Measurements from ENCODE around the gene ZP4.
"Not testable (repeated sequence)": the region's sequence is repeated elsewhere in the genome, so short reads cannot be mapped to it uniquely, and the experiment has no call there.

The ZP4 gene

DNA sequence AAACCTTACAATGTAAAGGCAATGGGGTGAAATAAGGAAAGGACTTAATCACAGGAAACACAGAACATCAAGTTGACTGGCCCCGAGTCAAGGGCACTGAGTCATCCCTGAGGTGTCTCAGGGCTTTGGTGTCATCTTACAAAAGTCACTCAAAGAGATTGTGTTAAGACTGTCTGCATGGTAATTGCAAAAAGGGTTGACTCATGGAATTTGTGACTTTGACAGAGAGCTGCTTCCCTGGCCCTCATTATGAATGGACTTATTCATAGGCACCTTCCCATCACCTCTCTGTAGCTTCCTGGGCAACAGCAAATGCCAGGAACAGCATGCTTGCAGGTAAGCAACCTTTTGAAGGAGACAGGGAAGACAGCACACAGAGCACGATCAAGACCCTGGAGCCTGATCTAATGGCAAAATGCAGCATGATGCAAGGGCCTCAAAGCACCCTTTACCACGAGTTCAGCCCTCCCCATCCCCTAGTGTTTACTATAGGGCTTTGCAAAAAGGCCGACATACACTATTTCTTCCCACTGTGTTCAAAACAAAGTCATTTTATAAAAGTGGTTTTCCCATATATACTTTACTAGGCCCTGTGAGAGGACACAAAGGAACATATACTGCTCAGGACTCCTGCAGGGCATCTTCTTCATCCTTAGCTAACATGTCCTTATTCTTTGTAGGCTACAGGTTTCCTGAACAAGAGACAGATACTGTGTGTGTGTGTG, 17.1 kb downstream of the ZP4 start:
- DNase-seq: no peak

DNA sequence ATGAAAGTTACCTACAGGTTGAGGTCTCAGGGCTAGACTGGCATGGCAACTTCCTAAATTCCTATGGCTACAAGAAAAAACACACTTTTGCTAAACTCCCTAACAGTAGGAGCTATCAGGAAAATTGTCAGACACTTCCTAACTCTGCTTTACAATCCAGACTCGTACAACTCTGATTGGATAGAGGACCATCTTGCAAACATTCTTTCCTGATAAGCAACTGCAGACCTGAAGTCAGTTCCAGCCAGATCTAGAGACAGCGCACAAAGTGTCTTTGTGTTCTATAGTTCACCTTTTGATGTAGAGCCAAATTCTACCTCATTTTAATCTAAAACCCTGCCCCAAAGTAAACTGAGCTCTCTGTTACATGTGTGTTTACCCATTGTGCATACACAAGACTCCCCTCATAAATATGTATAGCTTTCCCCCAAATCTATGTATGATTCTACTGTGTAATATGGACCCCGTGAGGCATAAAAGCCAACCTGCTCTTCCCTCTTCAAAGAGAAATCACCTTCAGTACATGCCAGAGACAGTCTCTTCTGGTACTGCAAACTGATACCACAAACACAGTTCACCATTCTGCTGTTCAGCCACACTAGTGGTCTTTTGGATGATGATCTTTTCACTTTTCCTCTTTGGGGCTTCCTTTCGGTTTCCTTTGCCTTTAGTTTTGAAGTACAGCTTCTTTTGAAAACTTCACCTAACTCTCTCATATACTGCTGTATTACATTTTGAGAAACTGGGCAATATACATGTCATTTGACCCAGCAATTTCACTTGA, 21.7 kb downstream of the ZP4 start:
- DNase-seq: no peak

DNA sequence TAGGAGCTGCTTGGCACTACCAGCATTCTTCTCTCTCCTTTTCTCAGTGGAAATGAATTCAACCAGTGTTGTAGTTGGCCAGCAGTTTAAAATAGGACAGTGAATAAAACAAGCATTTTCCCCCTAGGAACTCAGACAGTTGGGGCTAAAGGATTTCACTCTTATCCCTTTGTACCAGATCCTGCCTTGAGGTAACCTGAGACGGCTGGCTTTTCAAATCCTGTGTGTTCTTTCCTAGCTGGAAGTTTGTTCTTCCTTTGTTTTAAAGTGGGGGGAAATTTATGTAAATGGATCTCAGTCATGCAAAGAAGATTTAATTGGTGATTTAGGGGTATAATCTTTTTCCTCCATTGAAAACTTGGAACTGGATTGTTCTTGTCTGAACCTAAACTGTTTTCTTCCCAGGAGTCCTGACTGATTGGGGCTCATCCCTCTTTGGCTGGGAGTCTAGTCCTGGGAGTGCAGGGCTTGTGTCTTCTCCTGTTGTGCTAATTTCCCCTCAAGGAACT, 23.3 kb downstream of the ZP4 start:
- no peak for DNase-seq

DNA sequence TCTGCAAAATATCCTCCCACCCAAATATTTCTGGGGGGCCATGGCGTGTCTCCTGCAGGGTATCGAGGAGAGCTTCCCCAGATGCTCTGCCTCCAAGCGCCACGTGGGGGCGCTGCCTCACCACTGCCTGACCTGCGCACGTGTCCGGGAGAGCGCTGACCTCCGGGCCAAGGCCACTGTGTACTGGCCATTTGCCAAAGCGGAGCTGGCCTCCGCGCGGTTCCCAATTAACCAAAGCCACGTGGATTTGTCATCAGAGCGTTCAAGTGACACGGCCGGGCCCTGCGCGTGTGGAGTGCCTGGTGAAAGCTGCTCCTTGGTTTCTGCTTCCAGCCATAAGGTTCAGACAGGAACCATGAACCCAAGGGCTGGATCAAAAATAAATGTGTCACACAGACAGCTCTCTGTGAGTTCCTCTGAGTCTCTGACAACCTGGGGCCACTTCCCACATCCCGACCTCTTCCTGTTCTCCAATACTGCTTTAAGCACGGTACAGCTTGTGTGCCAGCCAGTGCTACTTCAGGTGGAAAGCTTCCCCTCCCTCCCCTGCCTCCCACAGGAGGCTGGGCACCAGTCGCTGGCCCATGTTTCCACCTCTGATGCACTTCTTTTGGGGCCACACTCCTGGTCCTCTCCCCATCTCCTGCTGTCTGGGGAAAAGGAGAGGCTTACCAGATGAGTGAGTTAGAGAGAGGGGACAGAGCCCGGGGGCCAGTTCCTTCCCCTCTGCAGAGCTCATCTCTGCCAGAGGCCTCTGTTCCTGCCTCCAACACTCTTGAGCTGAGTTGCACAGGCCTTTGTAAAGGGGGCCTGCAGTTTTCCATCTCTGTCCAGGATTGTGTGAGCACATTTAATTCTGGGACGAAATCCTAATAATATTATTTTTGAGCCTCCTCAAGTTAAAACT, 26.1 kb downstream of the ZP4 start:
- DNase-seq: no peak

DNA sequence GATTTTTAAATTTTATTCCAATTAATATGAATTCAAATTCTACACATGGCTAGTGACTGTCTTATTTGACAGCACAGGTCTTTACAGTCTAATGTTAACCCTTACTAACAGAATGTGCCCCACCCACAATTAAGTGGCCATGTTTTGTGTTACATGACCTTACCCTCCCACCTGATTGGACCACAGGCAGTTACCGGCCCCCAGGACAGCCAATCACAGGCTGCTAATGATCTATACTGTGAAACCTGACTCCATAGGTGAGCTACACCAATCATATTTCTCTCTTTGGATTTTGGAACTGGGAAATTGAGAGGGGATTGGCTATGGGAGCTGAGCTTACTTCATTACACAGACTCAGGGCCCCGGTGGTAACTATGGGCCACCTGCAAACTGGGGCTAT, 27.5 kb downstream of the ZP4 start:
- no peak for DNase-seq

DNA sequence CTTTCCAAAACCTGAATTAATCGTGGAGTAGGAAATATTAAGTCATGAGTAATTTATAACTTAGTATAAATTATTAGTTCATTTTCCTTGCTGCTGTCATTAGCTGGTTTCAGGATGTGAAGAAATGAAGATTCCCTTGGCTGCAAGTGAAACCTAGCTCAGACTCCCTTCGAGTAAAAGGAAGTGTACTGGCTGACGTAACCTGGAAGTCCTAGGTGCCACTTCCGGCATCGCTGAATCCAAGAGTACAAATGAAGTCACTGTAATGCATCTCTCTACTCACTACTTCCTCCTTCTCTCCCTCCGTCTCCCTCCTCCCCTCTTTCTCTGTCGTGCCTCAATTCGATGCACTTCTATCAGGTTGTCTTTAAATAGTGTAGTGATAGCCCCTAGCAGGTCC, 28.8 kb downstream of the ZP4 start:
- DNase-seq: no peak

DNA sequence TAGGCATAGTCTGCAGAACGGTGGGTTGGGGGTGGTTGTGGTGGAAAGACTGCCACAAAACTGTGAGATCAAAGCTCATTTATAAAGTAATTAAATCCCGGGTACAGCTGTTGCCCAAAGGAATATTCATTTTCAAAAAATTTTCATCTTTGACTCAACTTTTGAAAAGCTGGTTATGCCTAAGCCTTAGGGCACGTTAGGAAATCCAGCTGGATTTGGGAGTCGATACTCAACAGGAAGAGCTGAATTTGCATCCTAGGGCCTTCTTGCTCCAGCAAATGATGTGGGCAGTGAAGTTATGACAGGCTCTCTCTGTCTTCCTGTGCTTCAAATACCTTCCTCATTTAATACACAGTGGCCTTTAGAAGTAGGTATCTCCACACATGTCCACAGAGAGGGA, 31.7 kb downstream of the ZP4 start:
- no peak for DNase-seq

DNA sequence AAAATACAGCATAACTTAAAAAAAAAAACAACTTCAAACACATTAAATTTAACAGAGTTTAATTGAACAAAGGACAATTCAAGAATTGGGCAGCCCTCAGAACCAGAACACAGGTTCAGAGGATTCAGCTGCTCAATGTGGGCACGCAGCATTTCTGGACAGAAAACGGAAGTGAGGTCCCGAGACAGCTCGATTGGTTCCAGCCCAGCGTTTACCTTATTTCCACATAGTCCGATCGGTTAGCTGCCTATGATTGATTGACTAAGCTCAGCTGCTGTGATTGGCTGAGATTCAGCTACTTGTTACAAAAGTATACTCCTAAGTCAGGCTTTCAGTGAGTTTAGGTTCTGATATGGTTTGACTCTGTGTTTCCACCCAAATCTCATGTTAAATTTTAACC, 33.3 kb downstream of the ZP4 start:
- no peak for DNase-seq

DNA sequence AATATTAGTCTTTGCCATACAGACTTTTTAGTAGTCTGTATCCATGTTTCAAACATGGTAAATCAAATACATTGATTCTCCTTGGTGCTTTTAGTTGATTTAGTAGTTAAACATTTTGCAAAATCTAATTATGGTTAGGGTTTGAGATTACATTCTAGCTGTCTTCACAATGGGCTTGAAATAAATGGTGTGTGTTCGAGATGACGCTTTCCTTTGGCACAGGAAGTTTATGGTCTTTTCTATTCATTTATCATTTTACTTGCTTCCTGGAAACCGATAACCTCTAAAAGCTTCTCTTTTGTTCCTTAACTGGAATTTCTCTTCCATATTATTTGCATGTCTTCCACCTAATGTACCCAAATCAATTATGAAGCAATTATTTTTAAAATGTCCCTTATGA, 38.4 kb downstream of the ZP4 start:
- DNase-seq: no peak

DNA sequence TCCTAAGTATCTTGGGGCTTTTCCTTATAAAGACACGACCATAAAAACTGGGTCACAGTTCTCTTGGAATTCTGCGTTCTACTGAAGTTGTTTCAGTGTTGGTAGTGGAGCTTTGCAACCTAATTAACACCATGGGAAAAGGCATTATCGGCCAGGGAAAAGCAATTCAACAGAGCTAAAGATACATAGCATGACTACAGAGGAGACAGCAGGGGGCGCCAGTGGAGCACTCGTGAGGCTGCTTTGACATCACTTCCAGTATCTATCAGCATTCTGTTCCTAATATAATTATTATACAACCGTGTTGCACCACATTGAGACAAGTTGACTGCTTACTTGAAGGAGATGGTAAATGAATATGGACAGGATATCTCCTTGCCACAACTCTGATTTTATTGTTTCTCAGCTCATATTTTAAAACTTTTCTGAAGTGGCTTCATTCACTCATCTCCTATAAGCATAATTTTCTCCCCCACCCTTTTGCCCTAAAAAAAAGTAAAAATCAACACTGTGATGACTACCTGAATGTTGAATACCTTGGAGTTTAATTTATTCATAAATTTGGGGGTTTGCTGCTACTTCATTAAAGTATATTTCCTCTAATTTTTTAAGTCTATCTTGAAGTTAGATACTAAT, 39.4 kb downstream of the ZP4 start:
- DNase-seq: no peak

DNA sequence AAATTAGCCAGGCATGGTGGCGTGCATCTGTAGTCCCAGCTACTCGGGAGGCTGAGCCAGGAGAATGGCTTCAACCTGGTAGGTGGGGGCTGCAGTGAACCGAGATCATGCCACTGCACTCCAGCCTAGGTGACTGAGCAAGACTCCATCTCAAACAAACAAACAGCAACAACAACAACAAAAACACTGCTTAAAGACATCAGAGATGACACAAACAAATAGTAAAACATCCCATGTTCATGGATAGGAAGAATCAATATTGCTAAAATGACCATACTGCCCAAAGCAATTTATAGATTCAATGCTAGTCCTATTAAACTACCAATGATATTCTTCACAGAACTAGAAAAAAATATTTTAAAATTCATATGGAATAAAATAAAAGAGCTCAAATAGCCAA, 47.2 kb downstream of the ZP4 start:
- DNase-seq: not testable (repeated sequence)

DNA sequence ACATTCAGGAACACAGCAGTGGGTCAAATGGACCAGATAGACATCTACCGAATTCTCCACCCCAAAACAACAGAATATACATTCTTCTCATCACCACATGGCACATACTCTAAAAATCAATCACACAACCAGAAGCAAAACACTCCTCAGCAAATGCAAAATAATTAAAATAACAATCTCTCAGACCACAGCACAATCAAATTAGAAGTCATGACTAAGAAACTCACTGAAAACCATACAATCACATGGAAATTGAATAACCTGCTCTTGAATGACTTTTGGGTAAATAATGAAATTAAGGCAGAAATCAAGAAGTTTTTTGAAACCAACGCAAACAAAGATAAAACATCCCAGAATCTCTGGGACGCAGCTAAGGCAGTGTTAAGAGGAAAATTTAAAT, 49.2 kb downstream of the ZP4 start:
- no peak for DNase-seq

DNA sequence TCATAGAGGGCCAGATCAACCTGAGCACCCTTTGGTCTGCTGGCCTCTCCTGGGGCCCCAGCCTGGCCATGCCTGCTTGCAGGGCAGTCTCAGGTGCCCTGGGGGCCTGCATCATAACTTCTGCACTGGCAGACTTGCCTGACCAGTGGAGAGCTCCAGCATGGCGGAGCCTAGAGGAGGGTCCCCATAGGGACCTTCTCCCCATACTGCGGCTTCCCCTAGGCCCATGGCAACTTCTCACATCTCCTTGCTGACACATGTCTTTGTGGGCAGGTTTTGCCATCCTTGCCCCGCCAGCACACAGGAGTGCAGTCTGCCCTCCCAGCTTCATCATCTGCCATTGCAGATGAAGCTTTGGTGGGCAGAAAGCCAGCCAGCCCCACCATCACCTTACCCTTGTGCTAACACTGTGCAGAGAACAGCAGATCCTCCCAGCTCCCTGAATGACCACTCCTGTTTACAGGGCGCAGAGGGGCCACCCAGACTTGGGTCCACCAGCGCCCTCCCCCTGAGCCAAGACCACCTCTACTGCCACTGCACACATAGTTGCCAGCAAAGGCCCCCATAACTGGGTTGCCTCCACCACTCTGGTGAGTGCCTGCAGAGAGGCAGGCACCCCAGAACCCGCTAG, 51.7 kb downstream of the ZP4 start:
- DNase-seq: no peak

DNA sequence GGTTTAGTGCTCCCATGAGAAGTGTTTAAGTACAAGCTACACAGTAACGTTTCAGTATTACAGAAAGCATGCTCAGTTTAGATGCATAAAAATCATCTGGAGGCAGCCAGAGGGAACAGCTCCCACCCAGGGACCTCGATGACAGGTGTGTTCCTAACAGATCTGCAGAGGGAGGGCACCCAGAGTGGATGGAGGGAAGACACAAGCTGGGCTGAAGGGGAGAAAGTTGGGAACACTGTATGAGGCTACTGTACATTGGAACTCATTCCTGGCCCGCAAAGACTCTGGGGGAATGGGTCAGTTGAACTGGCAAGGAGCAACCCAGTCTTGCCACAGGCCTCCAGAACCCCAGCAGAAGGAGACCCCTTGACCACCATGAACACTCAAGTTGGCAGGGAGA, 52.4 kb downstream of the ZP4 start:
- no peak for DNase-seq

DNA sequence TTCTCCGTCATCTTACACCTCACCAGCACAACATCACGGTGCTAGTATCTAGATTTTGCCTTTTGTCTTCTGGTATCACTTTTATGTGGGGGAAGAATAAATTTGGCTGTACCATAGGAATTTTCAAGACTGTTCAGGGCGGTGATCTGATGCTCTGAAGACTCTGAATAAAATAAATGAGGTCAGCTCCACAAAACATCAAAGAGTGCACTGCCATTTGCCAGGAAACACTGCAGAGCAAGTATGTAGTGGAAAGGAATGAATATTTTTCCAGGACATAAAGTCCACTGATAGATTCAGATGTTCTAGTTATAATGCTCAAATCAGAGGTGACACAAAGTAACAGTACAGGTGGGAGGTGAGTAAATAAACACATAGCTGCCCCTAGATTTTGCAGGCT, 56.3 kb downstream of the ZP4 start:
- DNase-seq: no peak

DNA sequence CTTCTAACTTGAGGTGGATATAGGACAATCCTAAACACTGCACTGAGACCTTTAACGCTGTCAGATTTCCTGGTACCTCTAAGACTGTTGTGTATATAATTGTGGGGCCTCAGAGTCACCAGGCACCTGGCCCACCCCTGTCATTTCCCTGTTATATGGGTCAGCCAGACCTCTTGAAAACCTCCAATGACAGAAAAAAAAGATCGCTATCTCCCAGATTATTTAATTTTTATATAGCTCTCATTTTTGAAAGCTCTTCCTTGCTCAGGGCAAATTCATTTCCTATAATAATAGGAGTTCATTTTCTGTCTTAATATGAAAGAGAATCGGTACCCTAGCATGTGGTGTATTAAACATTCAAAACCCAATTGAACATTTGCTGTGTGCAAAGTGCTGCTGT, 56.7 kb downstream of the ZP4 start:
- DNase-seq: no peak

DNA sequence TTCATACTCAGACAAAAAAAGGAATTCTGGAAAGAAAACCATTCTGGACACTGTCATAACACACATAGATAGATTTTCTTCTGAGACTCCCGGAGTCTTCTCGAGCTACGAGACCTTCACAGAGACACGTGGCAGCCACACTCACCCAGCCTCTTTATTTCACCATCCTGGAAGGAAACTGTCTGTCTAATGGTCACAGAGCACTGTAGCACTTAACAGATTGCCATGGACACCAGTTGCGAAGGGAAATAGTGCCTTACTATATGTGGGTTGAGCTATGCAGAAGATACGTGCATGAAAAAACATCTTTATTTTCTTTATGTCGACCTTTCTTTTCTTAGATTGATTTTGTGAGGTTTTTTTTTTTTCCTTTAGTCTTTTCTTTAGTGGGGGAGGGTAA, 57.9 kb downstream of the ZP4 start:
- DNase-seq: no peak

Data from CD4-positive, alpha-beta T cell treated with Interleukin-10 for 1 hour (primary cell).